Left lung (tissue), 14 donors: ENCODE results near the gene PSMC4. TPM values are rescaled to one million over a fixed set of nuclear protein-coding genes. Genes with fewer than 3 reads are reported as not detected.
A peak's percentile ranks its signal among the peaks of the same experiment; 100 is the strongest.

Source experiments
- ATAC-seq: fragments of 200-7000 bp; cut with Tn5 transposase; one replicate; pipeline ENCODE4 v1.9.1; 2020; ENCODE audit warnings: moderate library complexity
- DNase-seq, 4 donors: peaks; one replicate each; pipeline ENCODE4 v3.0.0-alpha.2; 2013 to 2020
- H3K27ac ChIP-seq, 2 donors: fragments of 200-600 bp; sonication (generic) in 1 of 2; one replicate each; pipeline versions ENCODE4 v1.5.0 to v1.8.0; 2020 to 2021
- H3K27me3 ChIP-seq, 2 donors: fragments of 200-600 bp; sonication (generic) in 1 of 2; one replicate each; pipeline versions ENCODE4 v1.5.0 to v1.8.0; 2020 to 2021
- H3K36me3 ChIP-seq, 2 donors: fragments of 200-600 bp; sonication (generic) in 1 of 2; one replicate each; pipeline versions ENCODE4 v1.5.0 to v1.8.0; 2020 to 2021
- H3K4me1 ChIP-seq, 2 donors: fragments of 200-600 bp; one replicate each; pipeline ENCODE4 v1.8.0; 2021
- H3K4me3 ChIP-seq, 2 donors: fragments of 200-600 bp; sonication (generic) in 1 of 2; one replicate each; pipeline versions ENCODE4 v1.5.0 to v1.8.0; 2020 to 2021; ENCODE audit warnings: mild to moderate bottlenecking in 1 of 2
- H3K9me3 ChIP-seq, 2 donors: fragments of 200-600 bp; sonication (generic) in 1 of 2; one replicate each; pipeline versions ENCODE4 v1.5.0 to v1.8.0; 2020 to 2021
- CTCF ChIP-seq, 2 donors: fragments of 200-600 bp; sonication (generic) in 1 of 2; IDR thresholded peaks; one replicate each; pipeline versions ENCODE4 v1.5.0 to v1.8.0; 2021; ENCODE audit warnings: antibody characterized with exemption in 2 of 2
- intact Hi-C, 2 donors: fragments of 100-400 bp; cut with DNase I; formaldehyde crosslinking; loops; one replicate each; pipeline versions ENCODE4 v1.11.2 to v1.14.2; 2022
- long read RNA-seq, 12 donors: library from polyadenylated mRNA in 2 of 12; unstranded in 2 of 12; transcript quantifications; one replicate each; pipeline ENCODE4 v2.0.0 and lab custom pipeline, GENCODE V29; 2019 to 2026
- polyA plus RNA-seq, 6 donors: library from polyadenylated mRNA; unstranded; fragments of 120-200 nt; gene quantifications; one replicate each; pipeline ENCODE4 v1.2.1, GENCODE V29; 2013; ENCODE audit not compliant: insufficient read length in 6 of 6
- total RNA-seq, 2 donors: library from RNA; stranded (reverse); fragmentation: NEBNext Ultra II Directional; extraction: Animal tissue kit (Norgen Biotek cat#: 25700); gene quantifications; one replicate each; pipeline ENCODE4 v1.2.1, GENCODE V29; 2021
- donor health status: DM: no; HTN: yes; CAD: no.
- donor health status: DM: no; HTN: no; CAD: no.

Gene PSMC4
- total RNA-seq (10 to 100 TPM; 59.8 to 94.9 TPM), polyA plus RNA-seq (10 to 100 TPM; 52.3 to 73.3 (median 61.1) TPM)
- long read RNA-seq, donor 1, transcript PSMC4-201 (11 exons, 1,591 nt) = major isoform, 20 of 24 reads
- long read RNA-seq, donor 1, partial matches to known transcripts = 0 of 24 reads
- long read RNA-seq, donor 1, other reads (novel, unspliced or antisense) = 0 of 24 reads
- long read RNA-seq, donor 2, transcript PSMC4-201 (11 exons, 1,591 nt) = major isoform, 13 of 18 reads
- long read RNA-seq, donor 2, partial matches to known transcripts = 0 of 18 reads
- long read RNA-seq, donor 2, other reads (novel, unspliced or antisense) = 5 of 18 reads
- long read RNA-seq, donor 3, transcript PSMC4-201 (11 exons, 1,591 nt) = major isoform, 14 of 22 reads
- long read RNA-seq, donor 3, partial matches to known transcripts = 0 of 22 reads
- long read RNA-seq, donor 3, other reads (novel, unspliced or antisense) = 7 of 22 reads
- long read RNA-seq, donor 4, transcript PSMC4-201 (11 exons, 1,591 nt) = major isoform, 88 of 95 reads
- long read RNA-seq, donor 4, partial matches to known transcripts = 2 of 95 reads
- long read RNA-seq, donor 4, other reads (novel, unspliced or antisense) = 2 of 95 reads
- long read RNA-seq, donor 5, transcript PSMC4-201 (11 exons, 1,591 nt) = major isoform, 20 of 29 reads
- long read RNA-seq, donor 5, partial matches to known transcripts = 0 of 29 reads
- long read RNA-seq, donor 5, other reads (novel, unspliced or antisense) = 6 of 29 reads
- long read RNA-seq, donor 6, transcript PSMC4-201 (11 exons, 1,591 nt) = major isoform, 14 of 20 reads
- long read RNA-seq, donor 6, partial matches to known transcripts = 5 of 20 reads
- long read RNA-seq, donor 6, other reads (novel, unspliced or antisense) = 0 of 20 reads
- long read RNA-seq, donor 7, transcript PSMC4-201 (11 exons, 1,591 nt) = major isoform, 5 of 5 reads
- long read RNA-seq, donor 7, partial matches to known transcripts = 0 of 5 reads
- long read RNA-seq, donor 7, other reads (novel, unspliced or antisense) = 0 of 5 reads
- long read RNA-seq, donor 8, transcript PSMC4-201 (11 exons, 1,591 nt) = major isoform, 24 of 27 reads
- long read RNA-seq, donor 8, partial matches to known transcripts = 0 of 27 reads
- long read RNA-seq, donor 8, other reads (novel, unspliced or antisense) = 0 of 27 reads
- long read RNA-seq, donor 9 = 0 reads
- long read RNA-seq, donor 10, transcript PSMC4-201 (11 exons, 1,591 nt) = major isoform, 184 of 209 reads
- long read RNA-seq, donor 10, transcript PSMC4-203 (10 exons, 1,532 nt) = minor isoform, 5 of 209 reads
- long read RNA-seq, donor 10, partial matches to known transcripts = 6 of 209 reads
- long read RNA-seq, donor 10, other reads (novel, unspliced or antisense) = 12 of 209 reads
- long read RNA-seq, donor 11 = 0 reads
- long read RNA-seq, donor 12, transcript PSMC4-201 (11 exons, 1,591 nt) = major isoform, 15 of 18 reads
- long read RNA-seq, donor 12, partial matches to known transcripts = 0 of 18 reads
- long read RNA-seq, donor 12, other reads (novel, unspliced or antisense) = 0 of 18 reads

DNA sequence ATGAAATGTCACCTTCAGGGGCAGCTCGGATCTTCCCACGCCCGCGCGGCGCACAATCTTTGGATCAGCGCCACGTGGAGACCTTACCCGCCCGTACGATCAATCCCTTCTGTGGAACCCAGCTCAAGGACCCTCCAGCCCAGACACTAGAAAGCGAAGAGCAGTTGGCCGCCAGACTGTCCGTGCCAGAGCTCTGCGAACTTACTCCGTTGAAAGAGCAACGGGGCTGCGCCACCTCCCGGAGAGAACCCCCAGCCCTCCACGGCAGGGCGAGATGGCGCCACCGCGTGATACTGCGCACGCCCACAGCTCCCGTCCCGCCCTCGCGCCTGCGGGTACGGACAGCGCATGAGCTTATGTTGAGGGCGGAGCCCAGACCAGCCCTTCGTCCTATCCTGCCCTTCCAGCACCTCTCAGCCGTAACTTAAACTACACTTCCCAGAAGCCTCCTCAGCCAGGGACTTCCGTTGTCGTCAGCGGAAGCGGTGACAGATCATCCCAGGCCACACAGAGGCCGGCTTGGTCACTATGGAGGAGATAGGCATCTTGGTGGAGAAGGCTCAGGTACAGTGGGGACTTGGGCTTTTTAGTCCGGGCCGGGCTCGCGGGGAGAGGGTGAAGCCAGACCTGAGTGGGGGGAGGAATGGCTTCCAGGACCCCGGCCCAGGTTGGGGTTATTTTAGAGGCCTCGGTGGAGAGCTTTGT lies at the start of gene PSMC4:
PSMC4 (plus strand) TSS at position 491 of the 705 bp plus-strand sequence; CDS start at position 529, 38 bp downstream.
- Histone ChIP-seq H3K36me3 (peaks cover 0 to 38% of the 10 kb centered on the region in 2 donors), H3K4me1 (peaks cover 10 to 29% of the 10 kb centered on the region in 2 donors), H3K27me3 (peaks cover 0 to 22% of the 10 kb centered on the region in 2 donors), H3K9me3 (no peaks in the 10 kb centered on the region), H3K4me3 (peak within 1 kb of the TSS; percentile 88 to 91), H3K27ac (peak within 1 kb of the TSS; percentile 87 to 93)
- intact Hi-C loops = no loop called here
- DNase-seq = peak; percentile 97 to 100 (median 99)
- TF ChIP-seq CTCF (IDR thresholded peaks at IDR 0.05) = peak; percentile 63 to 83
- ATAC-seq = peak; percentile 99

GRCh38 chr19:39923862-39924261 lies 47.1 kb upstream of the PSMC4 start:
- ATAC-seq (no peak), DNase-seq (no peak)
- no peak for TF ChIP-seq CTCF (IDR thresholded peaks at IDR 0.05)
- Histone ChIP-seq H3K27me3 (peaks cover 0 to 87% of the 10 kb centered on the region in 2 donors), H3K36me3 (no peaks in the 10 kb centered on the region), H3K27ac (no peak overlapping the region), H3K4me3 (no peak overlapping the region), H3K9me3 (no peaks in the 10 kb centered on the region), H3K4me1 (no peaks in the 10 kb centered on the region)
- intact Hi-C loops = no loop called here

GRCh38 chr19:39924389-39924788 lies 46.6 kb upstream of the PSMC4 start:
- TF ChIP-seq CTCF (IDR thresholded peaks at IDR 0.05) = no peak
- DNase-seq (no peak), ATAC-seq (no peak)
- Histone ChIP-seq H3K27me3 (peaks cover 0 to 87% of the 10 kb centered on the region in 2 donors), H3K27ac (no peak overlapping the region), H3K4me1 (no peaks in the 10 kb centered on the region), H3K9me3 (no peaks in the 10 kb centered on the region), H3K4me3 (no peak overlapping the region), H3K36me3 (no peaks in the 10 kb centered on the region)
- intact Hi-C loops = no loop called here

DNA sequence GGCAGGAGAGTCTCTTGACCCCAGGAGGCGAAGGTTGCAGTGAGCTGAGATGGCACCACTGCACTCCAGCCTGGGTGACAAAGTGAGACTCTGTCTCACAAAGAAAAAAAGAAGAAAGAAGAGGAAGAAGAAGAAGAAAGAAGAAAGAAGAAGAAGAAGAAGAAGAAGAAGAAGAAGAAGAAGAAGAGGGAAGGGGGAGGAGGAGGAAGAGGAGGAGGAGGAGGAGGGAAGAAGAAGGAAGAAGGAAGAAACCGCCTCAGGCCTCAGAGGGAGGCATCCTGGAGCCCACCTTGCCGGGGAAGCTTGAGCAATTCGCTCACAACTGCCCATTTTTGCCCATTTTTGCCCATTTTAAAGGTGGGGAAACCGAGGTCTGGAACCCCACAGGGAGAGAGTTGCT lies 46.0 kb upstream of the PSMC4 start:
- intact Hi-C loops = no loop called here
- ATAC-seq = no peak
- H3K4me1 ChIP-seq = no peaks in the 10 kb centered on the region
- H3K27me3 ChIP-seq = peaks cover 0 to 91% of the 10 kb centered on the region in 2 donors
- H3K36me3 ChIP-seq = no peaks in the 10 kb centered on the region
- no peak overlapping the region for H3K4me3 ChIP-seq
- TF ChIP-seq CTCF (IDR thresholded peaks at IDR 0.05) = no peak
- DNase-seq = no peak
- no peaks in the 10 kb centered on the region for H3K9me3 ChIP-seq
- H3K27ac ChIP-seq = no peak overlapping the region
